Measurements from ENCODE around the gene ZBTB49.

GRCh38 chr4:4249866-4250265, 40.2 kb upstream of the ZBTB49 start:
- TF ChIP-seq ZNF404 (tag by site-specific recombination; IDR thresholded peaks at IDR 0.05) (no peak), ZBTB20 (tag by site-specific recombination; IDR thresholded peaks at IDR 0.05) (no peak)
